Naive thymus-derived CD4-positive, alpha-beta T cell (primary cell): ENCODE data around the gene LYRM1. TPM values are rescaled to one million over a fixed set of nuclear protein-coding genes. Genes with fewer than 3 reads are reported as not detected.

ENCODE experiments used
- ATAC-seq: fragments of 150-1000 bp; cut with Tn5 transposase; 2 replicates; pipeline ENCODE4 v1.10.0; 2021; ENCODE audit warnings: mild to moderate bottlenecking, moderate library complexity
- CTCF ChIA-PET: fragments of 350-600 bp; sonication (Branson Sonifier 250); formaldehyde crosslinking; loops from one replicate; lab custom pipeline; 2021; ENCODE audit warnings: antibody characterized with exemption; lab: Charles Lee
- POLR2A ChIA-PET: fragments of 350-600 bp; sonication (Branson Sonifier 250); formaldehyde crosslinking; loops from one replicate; lab custom pipeline; 2021; ENCODE audit warnings: antibody characterized with exemption, inconsistent platforms; lab: Charles Lee
- DNase-seq, 9 donors: peaks; one replicate each; pipeline versions ENCODE4 v3.0.0 to v3.0.0-alpha.2; 2020 to 2022; ENCODE audit warnings: mixed read lengths in 1 of 9
- H3K27ac ChIP-seq: one replicate; pipeline ENCODE4 v1.7.0; 2013; ENCODE audit warnings: mild to moderate bottlenecking, low read depth, low read length, moderate library complexity
- H3K27me3 ChIP-seq, 2 donors: one replicate each; pipeline ENCODE4 v1.7.0; 2013; ENCODE audit warnings: low read length in 2 of 2, mild to moderate bottlenecking in 2 of 2, moderate library complexity in 2 of 2; ENCODE audit not compliant: control insufficient read depth in 2 of 2, insufficient read depth in 2 of 2
- H3K36me3 ChIP-seq, 3 experiments: 1 replicate in 2 of 3; 2 replicates in 1 of 3; pipeline ENCODE4 v1.7.0; 2013; ENCODE audit warnings: low read length in 3 of 3, mild to moderate bottlenecking in 3 of 3, moderate library complexity in 1 of 3; ENCODE audit not compliant: insufficient read depth in 3 of 3, control insufficient read depth in 2 of 3
- H3K4me1 ChIP-seq, 2 donors: one replicate each; pipeline ENCODE4 v1.7.0; 2013; ENCODE audit warnings: low read length in 2 of 2, mild to moderate bottlenecking in 2 of 2, moderate library complexity in 1 of 2; ENCODE audit not compliant: control insufficient read depth in 2 of 2, insufficient read depth in 2 of 2
- H3K4me3 ChIP-seq: 2 replicates; pipeline ENCODE4 v1.7.0; 2013; ENCODE audit warnings: mild to moderate bottlenecking, low read length
- H3K9me3 ChIP-seq, 3 experiments: 1 replicate in 2 of 3; 2 replicates in 1 of 3; pipeline ENCODE4 v1.7.0; 2013; ENCODE audit warnings: low read length in 3 of 3; ENCODE audit not compliant: control insufficient read depth in 2 of 3
- H3K27ac Mint-ChIP-seq, 9 donors: one replicate each; pipeline ENCODE4 v1.8.0; 2020 to 2022; ENCODE audit warnings: mixed read lengths in 9 of 9, mild to moderate bottlenecking in 8 of 9, moderate library complexity in 5 of 9, inconsistent platforms in 2 of 9
- H3K27me3 Mint-ChIP-seq, 5 donors: one replicate each; pipeline ENCODE4 v1.8.0; 2021 to 2022; ENCODE audit warnings: mixed read lengths in 5 of 5, mild to moderate bottlenecking in 1 of 5
- H3K36me3 Mint-ChIP-seq, 5 donors: one replicate each; pipeline ENCODE4 v1.8.0; 2020 to 2022; ENCODE audit warnings: mixed read lengths in 5 of 5, mild to moderate bottlenecking in 3 of 5, inconsistent platforms in 1 of 5
- H3K4me1 Mint-ChIP-seq, 7 donors: one replicate each; pipeline ENCODE4 v1.8.0; 2020 to 2022; ENCODE audit warnings: mixed read lengths in 7 of 7, mild to moderate bottlenecking in 3 of 7, inconsistent platforms in 1 of 7
- H3K4me3 Mint-ChIP-seq, 10 donors: one replicate each; pipeline ENCODE4 v1.8.0; 2020 to 2022; ENCODE audit warnings: mild to moderate bottlenecking in 10 of 10, mixed read lengths in 10 of 10, moderate library complexity in 6 of 10, inconsistent platforms in 2 of 10
- H3K9me3 Mint-ChIP-seq, 11 donors: one replicate each; pipeline ENCODE4 v1.8.0; 2020 to 2022; ENCODE audit warnings: mixed read lengths in 11 of 11, mild to moderate bottlenecking in 4 of 11, inconsistent platforms in 1 of 11, moderate library complexity in 1 of 11
- intact Hi-C, 2 donors: fragments of 100-400 bp; cut with micrococcal nuclease; formaldehyde crosslinking; loops; one replicate each; pipeline ENCODE4 v1.15.1; 2023
- polyA plus RNA-seq, 2 donors: library from polyadenylated mRNA; unstranded; fragments of 300-500 nt; fragmentation: Illumina TruSeq; gene quantifications; one replicate each; pipeline ENCODE4 v1.2.3, GENCODE V29; 2021
- total RNA-seq, 6 experiments: library from RNA in 5 of 6; stranded (reverse) in 5 of 6; gene quantifications; 1 replicate in 5 of 6; 2 replicates in 1 of 6; pipeline ENCODE4 v1.2.3 and lab custom pipeline; 2021 to 2026

The LYRM1 gene
- total and polyA plus RNA-seq, 7 experiments from 2014 or later, result 13.4 to 43.8 (median 23.9) TPM

- no peaks in the 10 kb centered on the region for H3K36me3 Mint-ChIP-seq
- POLR2A ChIA-PET, result no interaction called here
- no peak for ATAC-seq
These were observed 47.9 kb downstream of the LYRM1 start for GRCh38 chr16:20948444-20948843.

GRCh38 chr16:20949660-20950059, 49.1 kb downstream of the LYRM1 start:
- Mint-ChIP-seq H3K27ac (no peak overlapping the region), H3K4me1 (peaks cover 0 to 7% (median 0%) of the 10 kb centered on the region in 7 donors), H3K36me3 (no peaks in the 10 kb centered on the region), H3K27me3 (peaks cover 0 to 24% (median 0%) of the 10 kb centered on the region in 5 donors), H3K9me3 (no peaks in the 10 kb centered on the region), H3K4me3 (no peak overlapping the region)
- ATAC-seq, result no peak
- no peaks in the 10 kb centered on the region for H3K4me1 ChIP-seq
- H3K27ac ChIP-seq, result no peak overlapping the region
- H3K36me3 ChIP-seq, result no peaks in the 10 kb centered on the region
- H3K4me3 ChIP-seq, result no peak overlapping the region
- no peak for DNase-seq
- intact Hi-C loops, result loop anchor here in 1 of 2 donors (5.0 kb wide), 1 partner anchor 97 kb away; no protein-coding TSS in a partner anchor
- ChIA-PET CTCF (no interaction called here), POLR2A (no interaction called here)
- H3K9me3 ChIP-seq, result no peaks in the 10 kb centered on the region
- H3K27me3 ChIP-seq, result no peaks in the 10 kb centered on the region

More at GRCh38 chr16:20948444-20948843, 47.9 kb downstream of the LYRM1 start:
- Mint-ChIP-seq H3K4me1 (peaks cover 0 to 18% (median 0%) of the 10 kb centered on the region in 7 donors), H3K27me3 (peaks cover 0 to 21% (median 0%) of the 10 kb centered on the region in 5 donors), H3K4me3 (no peak overlapping the region), H3K27ac (no peak overlapping the region), H3K9me3 (no peaks in the 10 kb centered on the region)
- no peak overlapping the region for H3K4me3 ChIP-seq
- H3K27me3 ChIP-seq, result no peaks in the 10 kb centered on the region
- H3K9me3 ChIP-seq, result no peaks in the 10 kb centered on the region
- no peaks in the 10 kb centered on the region for H3K36me3 ChIP-seq
- CTCF ChIA-PET, result no interaction called here
- no peaks in the 10 kb centered on the region for H3K4me1 ChIP-seq
- intact Hi-C loops, result loop anchor here in 1 of 2 donors (5.0 kb wide), 1 partner anchor 96 kb away; no protein-coding TSS in a partner anchor
- no peak for DNase-seq
- H3K27ac ChIP-seq, result no peak overlapping the region

- no peaks in the 10 kb centered on the region for H3K36me3 ChIP-seq
- H3K4me1 ChIP-seq, result no peaks in the 10 kb centered on the region
- no peaks in the 10 kb centered on the region for H3K36me3 Mint-ChIP-seq
- H3K4me3 ChIP-seq, result no peak overlapping the region
- H3K27ac Mint-ChIP-seq, result no peak overlapping the region
- intact Hi-C loops, result no loop called here
- peaks cover 0 to under 1% (median 0%) of the 10 kb centered on the region in 7 donors for H3K4me1 Mint-ChIP-seq
- H3K27me3 Mint-ChIP-seq, result peaks cover 0 to 27% (median 0%) of the 10 kb centered on the region in 5 donors
- H3K27ac ChIP-seq, result no peak overlapping the region
- no peaks in the 10 kb centered on the region for H3K9me3 Mint-ChIP-seq
- DNase-seq, result no peak
- CTCF ChIA-PET, result no interaction called here
- ATAC-seq, result no peak
- H3K27me3 ChIP-seq, result no peaks in the 10 kb centered on the region
- H3K9me3 ChIP-seq, result no peaks in the 10 kb centered on the region
- POLR2A ChIA-PET, result no interaction called here
- no peak overlapping the region for H3K4me3 Mint-ChIP-seq
These were observed 49.7 kb downstream of the LYRM1 start for GRCh38 chr16:20950294-20950693.

- H3K27me3 ChIP-seq, result no peaks in the 10 kb centered on the region
- ChIA-PET POLR2A (no interaction called here), CTCF (no interaction called here)
- no peaks in the 10 kb centered on the region for H3K9me3 ChIP-seq
- H3K27ac Mint-ChIP-seq, result no peak overlapping the region
- no peak for ATAC-seq
- no peaks in the 10 kb centered on the region for H3K4me1 ChIP-seq
- H3K4me1 Mint-ChIP-seq, result no peaks in the 10 kb centered on the region
- H3K36me3 ChIP-seq, result no peaks in the 10 kb centered on the region
- no peaks in the 10 kb centered on the region for H3K36me3 Mint-ChIP-seq
- intact Hi-C loops, result no loop called here
- DNase-seq, result no peak
- no peaks in the 10 kb centered on the region for H3K9me3 Mint-ChIP-seq
- no peak overlapping the region for H3K4me3 ChIP-seq
- peaks cover 0 to 35% (median 0%) of the 10 kb centered on the region in 5 donors for H3K27me3 Mint-ChIP-seq
- H3K27ac ChIP-seq, result no peak overlapping the region
- H3K4me3 Mint-ChIP-seq, result no peak overlapping the region
These were observed 51.8 kb downstream of the LYRM1 start for GRCh38 chr16:20952139-20952920.

- Histone ChIP-seq H3K27ac (no peak overlapping the region), H3K36me3 (no peaks in the 10 kb centered on the region), H3K4me1 (no peaks in the 10 kb centered on the region), H3K4me3 (no peak overlapping the region), H3K27me3 (no peaks in the 10 kb centered on the region), H3K9me3 (no peaks in the 10 kb centered on the region)
- peaks cover 0 to 28% (median 0%) of the 10 kb centered on the region in 5 donors for H3K27me3 Mint-ChIP-seq
- no peak overlapping the region for H3K4me3 Mint-ChIP-seq
- ChIA-PET CTCF (interaction anchor here (0.6 kb wide), 1 partner anchor 104 kb away, joined by 3 read pairs; no protein-coding TSS in a partner anchor), POLR2A (no interaction called here)
- no peak overlapping the region for H3K27ac Mint-ChIP-seq
- no peak for DNase-seq
- no peak for ATAC-seq
- H3K36me3 Mint-ChIP-seq, result no peaks in the 10 kb centered on the region
- intact Hi-C loops, result no loop called here
- H3K9me3 Mint-ChIP-seq, result no peaks in the 10 kb centered on the region
- H3K4me1 Mint-ChIP-seq, result no peaks in the 10 kb centered on the region
These were observed 54.0 kb downstream of the LYRM1 start for GRCh38 chr16:20954574-20954973.

GRCh38 chr16:20956319-20956718, 55.7 kb downstream of the LYRM1 start:
- Mint-ChIP-seq H3K27ac (no peak overlapping the region), H3K9me3 (no peaks in the 10 kb centered on the region), H3K4me3 (no peak overlapping the region), H3K36me3 (no peaks in the 10 kb centered on the region), H3K27me3 (peaks cover 0 to 17% (median 0%) of the 10 kb centered on the region in 5 donors), H3K4me1 (no peaks in the 10 kb centered on the region)
- POLR2A ChIA-PET, result no interaction called here
- Histone ChIP-seq H3K9me3 (no peaks in the 10 kb centered on the region), H3K27ac (no peak overlapping the region), H3K4me1 (no peaks in the 10 kb centered on the region), H3K36me3 (no peaks in the 10 kb centered on the region), H3K27me3 (no peaks in the 10 kb centered on the region), H3K4me3 (no peak overlapping the region)
- ATAC-seq (no peak), DNase-seq (no peak)
- intact Hi-C loops, result no loop called here
- CTCF ChIA-PET, result no interaction called here

GRCh38 chr16:20957153-20957552, 56.6 kb downstream of the LYRM1 start:
- H3K27me3 Mint-ChIP-seq, result peaks cover 0 to 16% (median 0%) of the 10 kb centered on the region in 5 donors
- Histone ChIP-seq H3K4me1 (no peaks in the 10 kb centered on the region), H3K9me3 (no peaks in the 10 kb centered on the region), H3K4me3 (no peak overlapping the region), H3K27ac (no peak overlapping the region), H3K36me3 (no peaks in the 10 kb centered on the region), H3K27me3 (no peaks in the 10 kb centered on the region)
- no peaks in the 10 kb centered on the region for H3K9me3 Mint-ChIP-seq
- H3K27ac Mint-ChIP-seq, result no peak overlapping the region
- H3K4me3 Mint-ChIP-seq, result no peak overlapping the region
- H3K36me3 Mint-ChIP-seq, result no peaks in the 10 kb centered on the region
- no peak for DNase-seq
- intact Hi-C loops, result no loop called here
- POLR2A ChIA-PET, result no interaction called here
- H3K4me1 Mint-ChIP-seq, result no peaks in the 10 kb centered on the region
- CTCF ChIA-PET, result no interaction called here
- ATAC-seq, result no peak
